ENCODE data around the gene PURA. TPM values are rescaled to one million over a fixed set of nuclear protein-coding genes. Genes with fewer than 3 reads are reported as not detected.

Gene PURA
- total and polyA plus RNA-seq, 10 donors, result 2.8 to 36.2 (median 23.1) TPM

DNA sequence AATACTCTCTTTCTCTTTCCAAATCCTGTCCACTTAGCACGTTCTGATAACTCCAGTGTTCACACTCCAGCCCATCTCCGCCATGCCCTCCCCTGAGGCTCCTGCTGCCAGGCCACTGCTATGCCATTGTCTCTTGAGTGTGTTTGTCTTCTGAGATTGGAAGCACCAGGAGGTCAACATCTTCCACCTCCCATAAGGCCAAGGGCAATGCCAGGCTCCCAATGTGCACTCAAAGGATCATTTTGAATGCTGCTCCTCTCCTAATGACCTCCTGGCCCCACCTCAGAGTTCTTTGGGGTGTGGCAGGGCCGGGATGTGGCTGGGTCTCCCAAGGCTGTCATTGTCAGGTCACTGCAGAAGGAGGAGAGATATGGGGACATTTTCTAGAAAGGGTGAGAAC is 31.3 kb downstream of the PURA start:
- peak overlapping the region in 4 of 8 donors; percentile 32 to 67 (median 42) for H3K4me3 ChIP-seq
- H3K27me3 ChIP-seq (replicated peaks in 1 of 7), result peaks cover 0 to 23% (median 8%) of the 10 kb centered on the region in 7 donors
- peaks cover 10 to 48% (median 24%) of the 10 kb centered on the region in 6 donors for H3K4me1 ChIP-seq
- no peaks in the 10 kb centered on the region for H3K9me3 ChIP-seq
- no peak overlapping the region for H3K27ac ChIP-seq
- H3K36me3 ChIP-seq, result no peaks in the 10 kb centered on the region
- no peak for DNase-seq
- no peak for TF ChIP-seq POLR2AphosphoS5 (IDR thresholded peaks at IDR 0.05)
- TF ChIP-seq CTCF (IDR thresholded peaks at IDR 0.05 in 8 of 11, conservative IDR thresholded peaks at IDR 0.05 in 3 of 11), result no peak
- no peak for TF ChIP-seq POLR2A (IDR thresholded peaks at IDR 0.05)
- WGBS, 5 donors, result 69 to 83% (median 82%) methylated on average over 3 of the region's 3 CpGs
- intact Hi-C loops (cut with DNase I; ENCODE audit: low total_unique reads), result loop anchor here (5.0 kb wide), 1 partner anchor 353 kb away; no protein-coding TSS in a partner anchor

GRCh38 chr5:140145818-140146522 is 32.1 kb downstream of the PURA start:
- DNase-seq, result peak; percentile 92
- H3K27ac ChIP-seq, result no peak overlapping the region
- WGBS, 5 donors, result 3 to 13% (median 5%) methylated on average over 32 to 64 of the region's 64 CpGs
- peaks cover 10 to 41% (median 24%) of the 10 kb centered on the region in 6 donors for H3K4me1 ChIP-seq
- intact Hi-C loops (cut with DNase I; ENCODE audit: low total_unique reads), result loop anchor here (5.0 kb wide), 1 partner anchor 354 kb away; no protein-coding TSS in a partner anchor
- H3K36me3 ChIP-seq, result no peaks in the 10 kb centered on the region
- TF ChIP-seq POLR2AphosphoS5 (IDR thresholded peaks at IDR 0.05), result peak; percentile 7 to 69 (median 46)
- TF ChIP-seq POLR2A (IDR thresholded peaks at IDR 0.05), result no peak
- peak in 10 of 11 experiments; percentile 31 to 90 (median 82) for TF ChIP-seq CTCF (IDR thresholded peaks at IDR 0.05 in 8 of 11, conservative IDR thresholded peaks at IDR 0.05 in 3 of 11)
- H3K9me3 ChIP-seq, result no peaks in the 10 kb centered on the region
- H3K4me3 ChIP-seq, result peak overlapping the region; percentile 16 to 67 (median 30)
- H3K27me3 ChIP-seq (replicated peaks in 1 of 7), result peaks cover 0 to 23% (median 8%) of the 10 kb centered on the region in 7 donors

- WGBS, 5 donors, result 34 to 69% (median 36%) methylated on average over 12 to 14 of the region's 14 CpGs
- TF ChIP-seq POLR2A (IDR thresholded peaks at IDR 0.05) (no peak), POLR2AphosphoS5 (IDR thresholded peaks at IDR 0.05) (no peak), CTCF (IDR thresholded peaks at IDR 0.05 in 8 of 11, conservative IDR thresholded peaks at IDR 0.05 in 3 of 11) (no peak)
- DNase-seq, result no peak
- H3K9me3 ChIP-seq, result no peaks in the 10 kb centered on the region
- intact Hi-C loops (cut with DNase I; ENCODE audit: low total_unique reads), result loop anchor here (5.0 kb wide), 1 partner anchor 354 kb away; no protein-coding TSS in a partner anchor
- H3K36me3 ChIP-seq, result no peaks in the 10 kb centered on the region
- peak overlapping the region in 5 of 8 donors; percentile 29 to 67 (median 36) for H3K4me3 ChIP-seq
- no peak overlapping the region for H3K27ac ChIP-seq
- H3K4me1 ChIP-seq, result peaks cover 10 to 40% (median 24%) of the 10 kb centered on the region in 6 donors
- H3K27me3 ChIP-seq (replicated peaks in 1 of 7), result peaks cover 0 to 23% (median 8%) of the 10 kb centered on the region in 7 donors
Observed at GRCh38 chr5:140146523-140146842, 32.6 kb downstream of the PURA start.

DNA sequence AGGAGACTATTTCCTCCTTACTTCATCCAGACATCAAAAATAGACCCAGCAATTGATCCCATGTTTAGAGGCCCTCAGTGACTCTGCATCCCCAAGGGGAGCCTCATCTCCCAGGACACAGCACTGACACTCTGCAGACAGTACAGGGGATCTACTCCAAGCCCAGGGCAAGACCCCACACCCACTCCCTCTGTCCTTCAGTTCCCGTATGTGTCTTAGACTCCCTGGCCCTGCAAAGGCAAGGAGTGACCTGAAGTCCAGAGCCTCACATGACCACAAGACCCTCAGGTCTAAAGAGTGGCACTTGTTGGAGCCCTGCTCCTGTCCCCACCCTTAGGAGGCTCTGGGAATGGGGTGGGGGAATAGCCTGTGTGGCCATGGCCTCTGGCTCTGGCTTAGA is 33.6 kb downstream of the PURA start:
- no peak overlapping the region for H3K4me3 ChIP-seq
- intact Hi-C loops (cut with DNase I; ENCODE audit: low total_unique reads), result loop anchor here (5.0 kb wide), 1 partner anchor 355 kb away; no protein-coding TSS in a partner anchor
- no peaks in the 10 kb centered on the region for H3K9me3 ChIP-seq
- no peak for TF ChIP-seq POLR2AphosphoS5 (IDR thresholded peaks at IDR 0.05)
- no peak for TF ChIP-seq CTCF (IDR thresholded peaks at IDR 0.05 in 8 of 11, conservative IDR thresholded peaks at IDR 0.05 in 3 of 11)
- no peak for TF ChIP-seq POLR2A (IDR thresholded peaks at IDR 0.05)
- no peak for DNase-seq
- peaks cover 0 to 23% (median 8%) of the 10 kb centered on the region in 7 donors for H3K27me3 ChIP-seq (replicated peaks in 1 of 7)
- H3K27ac ChIP-seq, result no peak overlapping the region
- no peaks in the 10 kb centered on the region for H3K36me3 ChIP-seq
- H3K4me1 ChIP-seq, result peaks cover 10 to 44% (median 24%) of the 10 kb centered on the region in 6 donors
- WGBS, 5 donors, result 89 to 100% (median 96%) methylated on average over 1 of the region's 1 CpG

Data from spleen (tissue), 11 donors.